Karpas-422 (cell line): ENCODE results near the gene ANKRD13C. TPM values are rescaled to one million over a fixed set of nuclear protein-coding genes. Genes with fewer than 3 reads are reported as not detected.
"Not testable (repeated sequence)": the region's sequence is repeated elsewhere in the genome, so short reads cannot be mapped to it uniquely, and the experiment has no call there.

Experiments
- DNase-seq: peaks from one replicate; pipeline ENCODE4 v3.0.0-alpha.2; 2015
- H2AFZ ChIP-seq: fragments of 200-600 bp; sonication (generic); 2 replicates; pipeline ENCODE4 v1.6.1; 2014; ENCODE audit warnings: antibody characterized with exemption, low read length, mixed read lengths
- H3K27ac ChIP-seq: fragments of 200-600 bp; sonication (generic); 2 replicates; pipeline ENCODE4 v1.5.1; 2014; ENCODE audit warnings: mild to moderate bottlenecking, low read length, moderate library complexity
- H3K27me3 ChIP-seq: fragments of 200-600 bp; sonication (generic); 2 replicates; pipeline ENCODE4 v1.6.1; 2014; ENCODE audit warnings: low read length, mixed read lengths
- H3K36me3 ChIP-seq: fragments of 200-600 bp; sonication (generic); 2 replicates; pipeline ENCODE4 v1.6.1; 2014; ENCODE audit warnings: low read length, mixed read lengths; ENCODE audit not compliant: insufficient read depth
- H3K4me1 ChIP-seq: fragments of 200-600 bp; sonication (generic); 2 replicates; pipeline ENCODE4 v1.6.1; 2014; ENCODE audit warnings: mild to moderate bottlenecking, low read length, mixed read lengths
- H3K4me2 ChIP-seq: fragments of 200-600 bp; sonication (generic); 2 replicates; pipeline ENCODE4 v1.6.1; 2014; ENCODE audit warnings: low read length, low read depth, mild to moderate bottlenecking; ENCODE audit not compliant: poor library complexity, severe bottlenecking
- H3K4me3 ChIP-seq: fragments of 200-600 bp; sonication (generic); 2 replicates; pipeline ENCODE4 v1.5.1; 2014; ENCODE audit warnings: mild to moderate bottlenecking, antibody characterized with exemption, low read length, mixed read lengths
- H3K79me2 ChIP-seq: fragments of 200-600 bp; sonication (generic); 2 replicates; pipeline ENCODE4 v1.6.1; 2014; ENCODE audit warnings: mild to moderate bottlenecking, low read length, mixed read lengths
- H3K9ac ChIP-seq: fragments of 200-600 bp; sonication (generic); 2 replicates; pipeline ENCODE4 v1.6.0; 2014; ENCODE audit warnings: low read length
- H3K9me2 ChIP-seq: fragments of 200-600 bp; sonication (generic), shearing (Covaris generic); replicated peaks from 2 replicates; pipeline ENCODE4 v1.6.0; 2014; ENCODE audit warnings: mild to moderate bottlenecking, low read length, moderate library complexity; ENCODE audit not compliant: insufficient read depth
- H3K9me3 ChIP-seq: fragments of 300-700, 200-600 bp; sonication (generic); 2 replicates; pipeline ENCODE4 v1.6.1; 2014; ENCODE audit warnings: low read length, mixed read lengths
- H4K20me1 ChIP-seq: fragments of 200-600 bp; sonication (generic); 2 replicates; pipeline ENCODE4 v1.6.1; 2014; ENCODE audit warnings: mild to moderate bottlenecking, antibody characterized with exemption, low read length, low read depth; ENCODE audit not compliant: insufficient read depth
- total RNA-seq: library from RNA; depleted of rRNA; stranded (reverse); fragments of >200 nt; shearing (Covaris generic); gene quantifications from 2 replicates; pipeline ENCODE4 v1.2.3, GENCODE V29; 2014; ENCODE audit warnings: low replicate concordance

ANKRD13C gene
- total RNA-seq, 1 experiment from 2014 or later, result 34.3 TPM

DNA sequence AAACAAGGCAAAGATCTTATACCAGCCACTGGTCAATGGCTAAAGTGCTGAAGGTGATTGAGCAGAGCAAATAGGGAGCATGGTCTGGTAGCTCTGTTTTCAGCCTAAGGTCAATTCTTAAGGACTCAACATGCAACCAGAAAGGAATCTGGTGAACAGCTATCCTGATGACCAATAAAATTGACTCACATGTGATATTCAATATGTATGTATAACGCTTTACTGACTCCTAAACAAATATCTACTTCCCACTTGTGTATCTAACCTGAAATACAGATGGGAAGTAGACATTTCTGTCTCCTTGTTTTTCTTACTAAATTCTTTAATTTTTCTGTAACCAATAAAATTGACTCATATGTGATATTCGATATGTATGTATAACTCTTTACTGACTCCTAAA lies 31.6 kb upstream of the ANKRD13C start:
- Histone ChIP-seq H3K9ac (no peak overlapping the region), H3K9me3 (no peaks in the 10 kb centered on the region), H4K20me1 (no peaks in the 10 kb centered on the region), H3K9me2 (no peaks in the 10 kb centered on the region), H2AFZ (no peak overlapping the region), H3K4me3 (no peak overlapping the region), H3K79me2 (no peaks in the 10 kb centered on the region), H3K27me3 (no peaks in the 10 kb centered on the region), H3K4me1 (peaks cover 25% of the 10 kb centered on the region), H3K36me3 (no peaks in the 10 kb centered on the region), H3K4me2 (no peak overlapping the region), H3K27ac (no peak overlapping the region)
- DNase-seq, result no peak

DNA sequence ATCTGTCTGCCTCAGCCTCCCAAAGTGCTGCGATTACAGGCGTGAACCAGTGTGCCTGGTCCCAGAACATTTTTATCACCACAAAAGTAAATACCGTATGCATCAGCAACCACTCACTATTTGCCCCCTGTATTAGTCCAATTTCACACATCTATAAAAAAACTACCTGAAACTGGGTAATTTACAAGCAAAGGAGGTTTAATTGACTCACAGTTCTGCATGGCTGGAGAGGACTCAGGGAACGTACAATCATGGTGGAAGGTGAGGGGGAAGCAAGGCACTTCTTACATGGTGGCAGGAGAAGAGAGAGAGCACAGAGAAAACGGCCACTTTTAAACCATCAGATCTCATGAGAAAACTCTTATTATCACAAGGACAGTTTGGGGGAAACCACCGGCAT lies 31.0 kb upstream of the ANKRD13C start:
- Histone ChIP-seq H3K9ac (no peak overlapping the region), H3K9me3 (no peaks in the 10 kb centered on the region), H3K36me3 (no peaks in the 10 kb centered on the region), H3K79me2 (no peaks in the 10 kb centered on the region), H3K27ac (no peak overlapping the region), H3K9me2 (no peaks in the 10 kb centered on the region), H4K20me1 (no peaks in the 10 kb centered on the region), H3K27me3 (no peaks in the 10 kb centered on the region), H3K4me3 (no peak overlapping the region), H3K4me2 (no peak overlapping the region), H2AFZ (no peak overlapping the region), H3K4me1 (peaks cover 27% of the 10 kb centered on the region)
- DNase-seq, result no peak

- Histone ChIP-seq H3K9ac (no peak overlapping the region), H3K9me3 (no peaks in the 10 kb centered on the region), H3K4me3 (no peak overlapping the region), H3K27ac (no peak overlapping the region), H3K27me3 (no peaks in the 10 kb centered on the region), H3K4me1 (peaks cover 27% of the 10 kb centered on the region), H3K4me2 (no peak overlapping the region), H4K20me1 (no peaks in the 10 kb centered on the region), H2AFZ (no peak overlapping the region), H3K9me2 (no peaks in the 10 kb centered on the region), H3K36me3 (no peaks in the 10 kb centered on the region), H3K79me2 (no peaks in the 10 kb centered on the region)
- no peak for DNase-seq
Observed at GRCh38 chr1:70384542-70384941, 30.0 kb upstream of the ANKRD13C start.

DNA sequence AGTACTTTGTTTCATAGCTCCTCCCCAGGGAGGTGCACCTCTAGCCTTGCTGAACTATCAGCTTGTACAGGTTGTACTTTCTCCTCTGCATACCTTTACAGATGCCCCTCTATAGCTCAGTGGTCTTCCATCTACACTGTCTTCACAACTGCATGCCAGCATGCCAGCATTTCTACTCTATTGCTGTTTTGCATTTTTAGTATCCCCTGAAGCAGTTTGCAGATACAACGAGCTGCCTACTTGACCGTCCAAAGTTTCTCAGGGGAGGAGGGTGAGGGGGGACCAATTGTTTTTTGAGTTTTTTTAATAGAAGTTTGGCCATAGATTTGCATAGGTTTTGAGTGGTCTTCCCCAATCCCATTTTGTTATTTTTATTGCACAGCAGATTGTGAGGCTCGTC lies 29.0 kb upstream of the ANKRD13C start:
- no peaks in the 10 kb centered on the region for H3K27me3 ChIP-seq
- H3K79me2 ChIP-seq, result no peaks in the 10 kb centered on the region
- H3K9ac ChIP-seq, result no peak overlapping the region
- H2AFZ ChIP-seq, result no peak overlapping the region
- H3K4me3 ChIP-seq, result no peak overlapping the region
- H3K36me3 ChIP-seq, result no peaks in the 10 kb centered on the region
- no peaks in the 10 kb centered on the region for H3K9me2 ChIP-seq
- no peak for DNase-seq
- no peak overlapping the region for H3K27ac ChIP-seq
- no peaks in the 10 kb centered on the region for H4K20me1 ChIP-seq
- H3K4me1 ChIP-seq, result peaks cover 27% of the 10 kb centered on the region
- peak overlapping the region; percentile 37 for H3K4me2 ChIP-seq
- no peaks in the 10 kb centered on the region for H3K9me3 ChIP-seq

DNA sequence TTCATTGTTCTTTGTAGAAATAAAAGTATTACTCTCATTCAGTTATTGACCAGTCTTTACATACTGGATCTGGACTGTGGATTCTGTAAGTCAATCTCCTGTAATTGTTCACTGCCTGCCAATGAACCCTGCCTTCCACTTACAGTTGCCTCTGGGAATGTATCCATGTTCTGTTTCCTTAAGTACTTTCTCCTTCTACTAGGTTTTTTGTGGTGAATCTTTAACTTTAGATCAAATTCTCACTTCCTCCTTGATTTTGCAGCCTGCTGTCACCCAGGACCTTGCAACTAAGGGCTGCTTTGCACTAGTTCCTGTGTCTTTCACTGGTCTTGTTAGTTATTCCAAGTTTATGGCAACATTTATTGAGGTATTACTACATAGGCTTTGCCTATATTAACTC lies 28.2 kb upstream of the ANKRD13C start:
- Histone ChIP-seq H3K4me2 (no peak overlapping the region), H3K9ac (no peak overlapping the region), H3K27me3 (no peaks in the 10 kb centered on the region), H3K9me2 (no peaks in the 10 kb centered on the region), H3K36me3 (no peaks in the 10 kb centered on the region), H2AFZ (no peak overlapping the region), H3K79me2 (no peaks in the 10 kb centered on the region), H3K4me3 (no peak overlapping the region), H3K9me3 (no peaks in the 10 kb centered on the region), H3K27ac (no peak overlapping the region), H3K4me1 (peaks cover 27% of the 10 kb centered on the region), H4K20me1 (no peaks in the 10 kb centered on the region)
- peak; percentile 53 for DNase-seq

- no peak overlapping the region for H3K27ac ChIP-seq
- H4K20me1 ChIP-seq, result no peaks in the 10 kb centered on the region
- peaks cover 2% of the 10 kb centered on the region for H3K4me1 ChIP-seq
- no peaks in the 10 kb centered on the region for H3K9me3 ChIP-seq
- no peaks in the 10 kb centered on the region for H3K9me2 ChIP-seq
- H3K36me3 ChIP-seq, result no peaks in the 10 kb centered on the region
- H3K4me3 ChIP-seq, result no peak overlapping the region
- no peaks in the 10 kb centered on the region for H3K27me3 ChIP-seq
- H2AFZ ChIP-seq, result no peak overlapping the region
- H3K79me2 ChIP-seq, result no peaks in the 10 kb centered on the region
- DNase-seq, result no peak
- no peak overlapping the region for H3K9ac ChIP-seq
- H3K4me2 ChIP-seq, result no peak overlapping the region
Observed at GRCh38 chr1:70376196-70376595, 21.7 kb upstream of the ANKRD13C start.

GRCh38 chr1:70373580-70373979 lies 19.1 kb upstream of the ANKRD13C start:
- not testable (repeated sequence) for H3K27ac ChIP-seq, H3K4me1 ChIP-seq, H4K20me1 ChIP-seq, H3K4me2 ChIP-seq, H3K9ac ChIP-seq, H3K9me3 ChIP-seq, H3K79me2 ChIP-seq, H3K36me3 ChIP-seq, H3K9me2 ChIP-seq, H3K4me3 ChIP-seq, H3K27me3 ChIP-seq, H2AFZ ChIP-seq, DNase-seq

DNA sequence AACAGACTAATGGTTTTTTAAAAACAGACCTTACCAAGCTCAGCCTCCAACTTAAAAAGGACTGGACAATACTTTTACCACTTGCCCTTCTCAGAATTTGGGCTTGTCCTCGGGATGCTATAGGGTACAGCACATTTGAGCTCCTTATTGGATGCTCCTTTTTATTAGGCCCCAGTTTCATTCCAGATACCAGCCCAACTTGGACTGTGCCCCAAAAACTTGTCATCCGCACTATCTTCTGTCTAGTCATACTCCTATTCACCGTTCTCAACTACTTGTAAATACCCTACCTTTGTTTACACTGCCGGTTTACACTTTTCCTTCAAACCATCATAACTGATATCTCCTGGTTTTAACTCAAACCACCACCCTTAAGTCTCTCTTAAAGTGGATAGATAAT lies 17.9 kb upstream of the ANKRD13C start:
- no peak overlapping the region for H3K27ac ChIP-seq
- H4K20me1 ChIP-seq, result no peaks in the 10 kb centered on the region
- H2AFZ ChIP-seq, result no peak overlapping the region
- no peaks in the 10 kb centered on the region for H3K9me3 ChIP-seq
- no peaks in the 10 kb centered on the region for H3K9me2 ChIP-seq
- H3K9ac ChIP-seq, result no peak overlapping the region
- H3K27me3 ChIP-seq, result no peaks in the 10 kb centered on the region
- no peaks in the 10 kb centered on the region for H3K36me3 ChIP-seq
- no peak overlapping the region for H3K4me2 ChIP-seq
- H3K4me3 ChIP-seq, result no peak overlapping the region
- no peak for DNase-seq
- no peaks in the 10 kb centered on the region for H3K4me1 ChIP-seq
- H3K79me2 ChIP-seq, result no peaks in the 10 kb centered on the region

- not testable (repeated sequence) for H3K4me3 ChIP-seq, H3K4me2 ChIP-seq, H3K9me3 ChIP-seq, H4K20me1 ChIP-seq, H2AFZ ChIP-seq, H3K9ac ChIP-seq, H3K9me2 ChIP-seq, H3K4me1 ChIP-seq, H3K27ac ChIP-seq, H3K79me2 ChIP-seq, H3K27me3 ChIP-seq, DNase-seq, H3K36me3 ChIP-seq
Observed at GRCh38 chr1:70371586-70371985, 17.1 kb upstream of the ANKRD13C start.
